ENCODE results near the gene MAP3K12. TPM values are rescaled to one million over a fixed set of nuclear protein-coding genes. Genes with fewer than 3 reads are reported as not detected.

The MAP3K12 gene
- total and polyA plus RNA-seq, 2 of the 8 experiments (the other 6 are each of a cell fraction or from before 2014, with no cell fraction given) = 23.4 to 42.7 TPM

DNA sequence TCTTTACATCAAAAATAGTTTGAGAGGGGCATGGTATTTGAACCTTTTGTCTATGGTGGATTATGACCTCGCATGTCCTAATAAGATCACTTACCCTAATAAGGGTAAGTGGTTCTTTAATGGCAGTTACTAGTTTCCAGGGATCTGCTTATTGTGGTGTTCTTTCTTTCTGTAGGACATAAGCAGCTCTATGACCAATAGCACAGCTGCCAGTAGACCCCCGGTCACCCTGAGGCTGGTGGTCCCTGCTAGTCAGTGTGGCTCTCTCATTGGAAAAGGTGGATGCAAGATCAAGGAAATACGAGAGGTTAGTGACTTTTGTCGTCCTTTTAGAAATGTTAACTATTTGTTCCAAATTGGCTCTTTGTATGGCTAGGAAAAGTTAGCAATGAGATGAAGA, 40.2 kb downstream of the MAP3K12 start:
- H3K18ac ChIP-seq (ENCODE audit: extremely low read depth, low read length) = no peak overlapping the region
- peaks cover 16 to 96% of the 10 kb centered on the region in 2 experiments for H3K79me2 ChIP-seq (ENCODE audit: control insufficient read depth in 1 of 2, insufficient read depth in 2 of 2, low read length in 2 of 2)
- H3K56ac ChIP-seq (replicated peaks; ENCODE audit: insufficient read length, low read depth, low read length) = no peak overlapping the region
- 92% methylated on average over 4 of the region's 4 CpGs; no CpG with 5 or more reads in 1 of the 2 experiments for WGBS, 2 experiments (ENCODE audit: extremely low coverage in 1 of 2, insufficient coverage in 1 of 2, insufficient read length in 1 of 2, insufficient replicate concordance in 2 of 2, low coverage in 1 of 2, low lambda C conversion rate in 2 of 2, missing lambda C conversion rate in 1 of 2)
- no peaks in the 10 kb centered on the region for H3K27me3 ChIP-seq (replicated peaks in 1 of 4; ENCODE audit: control insufficient read depth in 3 of 4, extremely low read depth in 1 of 4, insufficient read depth in 3 of 4, low read length in 3 of 4)
- FAIRE-seq (no peak), DNase-seq (ENCODE audit: low read depth in 1 of 2, low spot score in 2 of 2) (no peak)
- TF ChIP-seq CTBP2 (IDR thresholded peaks at IDR 0.05; ENCODE audit: borderline replicate concordance, insufficient read depth, insufficient read length, low read length) = no peak
- no peak for TF ChIP-seq YY1 (IDR thresholded peaks at IDR 0.05; ENCODE audit: low read depth, low read length)
- no peak for TF ChIP-seq ASH2L (IDR thresholded peaks at IDR 0.05; ENCODE audit: low read length)
- TF ChIP-seq SAP30 (IDR thresholded peaks at IDR 0.05; ENCODE audit: insufficient read depth, insufficient replicate concordance, low read length) = no peak
- TF ChIP-seq POLR2A (IDR thresholded peaks at IDR 0.05; ENCODE audit: control extremely low read depth in 1 of 2, low read depth in 2 of 2, low read length in 2 of 2) = peak; percentile 41 to 48; a peak in 2 of 3 replicates
- peak; percentile 52; the same call in 1 of the 2 replicates for TF ChIP-seq POLR2AphosphoS5 (IDR thresholded peaks at IDR 0.05; ENCODE audit: low read depth, low read length)
- no peak overlapping the region for H2AFZ ChIP-seq (ENCODE audit: low read length)
- H3K9me3 ChIP-seq (ENCODE audit: insufficient read depth in 2 of 2, low read depth in 1 of 2, low read length in 1 of 2) = no peaks in the 10 kb centered on the region
- CTCF ChIA-PET (ENCODE audit: partially characterized antibody) = interaction anchor here (0.6 to 1.2 kb wide), 8 partner anchors 18 to 103 kb away, joined by 3 to 6 read pairs (median 4); no protein-coding TSS in a partner anchor
- no peak overlapping the region for H4K5ac ChIP-seq (ENCODE audit: insufficient read length, low read depth, low read length)
- H2BK12ac ChIP-seq (ENCODE audit: low read depth, low read length) = no peak overlapping the region
- no peak overlapping the region for H3K4me2 ChIP-seq (ENCODE audit: insufficient read depth in 1 of 2, low read depth in 2 of 2, low read length in 2 of 2)
- no peak overlapping the region for H2AK5ac ChIP-seq (ENCODE audit: low read depth, low read length)
- H2BK15ac ChIP-seq (ENCODE audit: low read length) = no peak overlapping the region
- no peak overlapping the region for H3K14ac ChIP-seq (ENCODE audit: insufficient read length)
- peaks cover 84 to 100% (median 97%) of the 10 kb centered on the region in 4 experiments for H3K36me3 ChIP-seq (ENCODE audit: control insufficient read depth in 2 of 4, insufficient read depth in 4 of 4, low read length in 3 of 4)
- H2BK20ac ChIP-seq (ENCODE audit: low read length) = no peak overlapping the region
- H3K23me2 ChIP-seq (ENCODE audit: low read depth, low read length) = no peaks in the 10 kb centered on the region; the same call in 1 of the 2 replicates
- H3K4me3 ChIP-seq (ENCODE audit: extremely low read depth in 1 of 4, insufficient read depth in 2 of 4, low read depth in 3 of 4, low read length in 4 of 4) = no peak overlapping the region
- H3K27ac ChIP-seq (ENCODE audit: low read depth, low read length) = no peak overlapping the region
- POLR2A ChIA-PET (ENCODE audit: partially characterized antibody) = interaction anchor here (0.8 to 57.6 kb wide), 11 partner anchors 9 to 191 kb away, joined by 3 to 3397 read pairs (median 4); partner anchors contain the start of genes ESPL1, MAP3K12, NPFF and PRR13
- H3K9ac ChIP-seq (replicated peaks in 1 of 4; ENCODE audit: extremely low read depth in 1 of 4, low read depth in 3 of 4, low read length in 3 of 4) = no peak overlapping the region
- H3K4me1 ChIP-seq (replicated peaks in 1 of 4; ENCODE audit: control insufficient read depth in 3 of 4, insufficient read depth in 4 of 4, low read length in 3 of 4) = peaks cover 0 to 10% (median 3%) of the 10 kb centered on the region in 4 experiments; a peak in 4 of 7 replicates
- no peak overlapping the region for H3K23ac ChIP-seq (ENCODE audit: insufficient read length)
- no peak overlapping the region for H2BK120ac ChIP-seq (replicated peaks; ENCODE audit: low read depth, low read length)
- no peak overlapping the region for H4K8ac ChIP-seq (ENCODE audit: extremely low read depth, insufficient read depth, low read length)
- peaks cover 39 to 48% of the 10 kb centered on the region in 2 experiments for H4K20me1 ChIP-seq (replicated peaks in 1 of 2; ENCODE audit: control insufficient read depth in 1 of 2, insufficient read depth in 2 of 2, low read length in 2 of 2)
- no peak overlapping the region for H2BK5ac ChIP-seq (ENCODE audit: low read depth, low read length)
- peaks cover 7% of the 10 kb centered on the region; the same call in 1 of the 2 replicates for H3K79me1 ChIP-seq (ENCODE audit: low read depth, low read length)
- H4K91ac ChIP-seq (replicated peaks; ENCODE audit: insufficient read length, low read length) = no peak overlapping the region
- no peak overlapping the region for H3K4ac ChIP-seq (replicated peaks; ENCODE audit: insufficient read length, low read depth, low read length)
